NCI-H748 (cell line): ENCODE data around the gene EIF4A3.
"Not testable (repeated sequence)": the region's sequence is repeated elsewhere in the genome, so short reads cannot be mapped to it uniquely, and the experiment has no call there.

ENCODE experiments used
- DNase-seq: peaks from one replicate; lab custom pipeline; 2025; ENCODE audit not compliant: unreplicated experiment; lab: John Stamatoyannopoulos, UW

Gene EIF4A3

DNA sequence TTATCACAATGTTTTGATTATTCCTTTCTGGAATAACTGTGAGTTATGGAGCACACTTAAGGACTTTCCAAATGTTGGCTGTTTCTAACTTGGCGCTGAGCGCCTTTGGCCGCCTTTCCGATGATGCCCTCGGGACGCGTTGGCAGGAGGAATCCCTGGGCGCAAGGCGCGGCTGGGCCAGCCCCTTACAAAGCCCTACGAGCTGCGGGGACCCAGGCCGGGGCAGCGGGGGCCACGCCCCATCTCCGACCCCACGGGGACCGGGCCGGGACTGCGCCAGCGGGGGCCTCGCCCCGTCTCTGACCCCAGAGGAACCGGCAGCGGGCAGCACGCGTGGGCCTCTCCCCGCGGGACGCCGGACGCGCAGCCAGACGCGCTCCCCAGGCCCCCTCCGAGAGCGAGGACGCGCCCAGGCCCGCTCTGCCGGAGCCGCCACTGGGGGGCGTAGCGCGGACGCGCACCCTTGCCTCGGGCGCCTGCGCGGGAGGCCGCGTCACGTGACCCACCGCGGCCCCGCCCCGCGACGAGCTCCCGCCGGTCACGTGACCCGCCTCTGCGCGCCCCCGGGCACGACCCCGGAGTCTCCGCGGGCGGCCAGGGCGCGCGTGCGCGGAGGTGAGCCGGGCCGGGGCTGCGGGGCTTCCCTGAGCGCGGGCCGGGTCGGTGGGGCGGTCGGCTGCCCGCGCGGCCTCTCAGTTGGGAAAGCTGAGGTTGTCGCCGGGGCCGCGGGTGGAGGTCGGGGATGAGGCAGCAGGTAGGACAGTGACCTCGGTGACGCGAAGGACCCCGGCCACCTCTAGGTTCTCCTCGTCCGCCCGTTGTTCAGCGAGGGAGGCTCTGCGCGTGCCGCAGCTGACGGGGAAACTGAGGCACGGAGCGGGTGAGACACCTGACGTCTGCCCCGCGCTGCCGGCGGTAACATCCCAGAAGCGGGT, 45.6 kb downstream of the EIF4A3 start, which contains the start of gene GAA:
Gene GAA (plus strand): TSS at position 571 of the 935 bp plus-strand sequence. CDS start 3,006 bp downstream, outside the sequence.
- DNase-seq, result peak; percentile 84

DNA sequence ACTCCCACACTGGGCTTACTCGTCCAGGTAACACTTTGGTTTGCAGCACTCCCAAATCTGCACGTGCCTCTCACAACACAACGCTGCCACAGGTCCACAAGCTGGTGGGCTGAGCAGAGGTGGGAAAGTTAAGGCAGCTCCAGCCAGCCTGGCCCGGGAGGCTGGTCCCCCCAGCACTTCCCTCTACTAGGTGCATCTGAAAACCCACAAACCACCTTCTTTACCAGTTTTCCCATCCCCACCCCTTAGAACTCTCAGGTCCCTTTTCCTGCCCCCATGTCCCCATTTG, 46.9 kb downstream of the EIF4A3 start:
- no peak for DNase-seq

DNA sequence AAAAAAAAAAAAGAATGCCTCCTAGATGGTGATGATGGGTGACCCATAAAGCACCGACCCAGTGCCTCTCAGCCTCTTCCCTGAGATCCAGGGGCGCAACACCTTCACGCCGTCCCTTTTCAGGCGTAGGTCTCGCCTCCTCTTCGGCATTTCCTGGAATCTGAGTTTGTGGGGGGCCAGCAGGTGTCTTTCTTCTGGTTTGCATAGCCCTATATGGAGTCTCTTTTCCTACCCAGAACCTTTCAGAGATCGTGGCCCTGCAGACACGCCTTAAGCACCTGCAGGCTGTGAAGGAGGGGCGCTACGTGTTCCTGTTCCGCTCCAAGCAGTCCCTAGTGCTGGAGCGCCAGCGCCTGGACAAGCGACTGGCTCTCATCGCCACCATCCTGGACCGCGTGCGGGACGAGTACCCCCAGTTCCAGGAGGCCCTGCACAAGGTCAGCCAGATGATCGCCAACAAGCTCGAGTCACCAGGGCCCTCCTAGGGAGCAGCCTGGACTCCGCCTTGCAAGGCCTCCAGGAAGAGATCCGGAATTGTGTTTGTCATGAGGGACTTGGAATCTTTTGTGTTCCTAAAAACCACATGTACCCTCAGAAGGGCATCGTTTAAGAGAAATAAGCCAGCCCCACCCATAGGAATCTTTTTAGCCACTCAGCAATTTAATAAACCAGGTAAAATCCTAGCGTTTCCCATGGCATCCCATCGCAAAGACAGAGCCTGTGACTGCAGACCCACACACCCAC, 47.5 kb downstream of the EIF4A3 start:
- no peak for DNase-seq

DNA sequence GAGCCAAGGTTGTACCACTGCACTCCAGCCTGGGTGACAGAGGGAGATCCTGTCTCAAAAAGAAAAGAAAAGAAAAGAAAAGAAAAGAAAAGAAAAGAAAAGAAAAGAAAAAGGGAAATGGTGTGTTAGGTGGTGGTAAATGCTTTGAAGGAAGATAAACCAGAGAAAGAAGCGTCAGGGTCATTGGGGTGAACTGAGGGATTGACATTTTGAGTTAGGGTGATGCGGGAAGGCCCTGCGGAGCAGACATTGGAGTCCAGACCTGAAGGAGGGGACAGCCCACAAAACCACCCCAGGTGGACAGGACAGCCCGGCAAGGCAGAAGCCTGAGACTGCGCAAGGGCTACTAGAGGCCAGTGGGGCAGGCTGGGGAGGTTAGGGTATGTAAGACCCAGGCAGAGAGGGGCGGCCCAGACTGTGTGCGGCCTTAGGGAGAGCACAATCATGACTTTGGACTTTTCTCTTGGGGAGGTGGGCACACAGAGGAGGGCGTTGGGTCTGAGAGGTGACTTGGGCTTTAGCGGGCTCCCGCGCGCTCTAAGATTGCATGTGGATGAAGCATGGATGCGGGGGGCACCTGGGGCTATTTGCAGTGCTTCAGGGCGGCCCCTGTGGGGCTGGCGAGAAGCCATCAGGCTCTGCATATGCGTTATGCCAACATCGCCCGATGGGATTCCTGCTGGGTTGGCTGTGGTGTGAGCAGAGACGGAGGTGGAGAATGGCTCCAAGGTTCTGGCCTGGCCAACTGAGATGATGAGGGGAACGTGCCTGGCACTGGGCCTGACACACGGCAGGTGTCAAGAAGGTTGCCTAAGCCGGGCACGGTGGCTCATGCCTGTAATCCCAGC, 48.9 kb downstream of the EIF4A3 start:
- no peak for DNase-seq

DNA sequence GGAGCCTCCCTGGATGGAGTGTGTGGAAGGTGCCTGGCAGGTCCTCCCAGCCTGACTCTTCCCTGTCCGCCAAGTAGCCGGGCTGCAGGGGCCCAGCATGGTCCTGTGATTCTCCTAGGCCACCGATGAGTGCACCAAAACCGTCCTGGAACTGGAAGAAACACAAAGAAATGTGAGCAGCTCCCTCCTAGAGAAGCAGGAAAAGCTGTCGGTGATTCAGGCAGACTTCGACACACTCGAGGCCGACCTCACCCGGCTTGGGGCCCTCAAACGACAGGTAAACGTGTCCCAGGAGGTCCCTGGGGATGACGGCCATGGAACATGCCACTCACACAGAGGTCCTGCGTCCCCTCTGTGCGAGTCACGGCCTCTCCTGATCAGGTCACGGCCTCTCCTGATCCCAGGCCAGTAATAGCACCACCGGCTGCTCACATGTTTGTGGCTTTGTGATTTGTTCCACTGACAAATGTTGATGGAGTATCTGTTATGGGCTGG, 49.8 kb downstream of the EIF4A3 start:
- no peak for DNase-seq

DNA sequence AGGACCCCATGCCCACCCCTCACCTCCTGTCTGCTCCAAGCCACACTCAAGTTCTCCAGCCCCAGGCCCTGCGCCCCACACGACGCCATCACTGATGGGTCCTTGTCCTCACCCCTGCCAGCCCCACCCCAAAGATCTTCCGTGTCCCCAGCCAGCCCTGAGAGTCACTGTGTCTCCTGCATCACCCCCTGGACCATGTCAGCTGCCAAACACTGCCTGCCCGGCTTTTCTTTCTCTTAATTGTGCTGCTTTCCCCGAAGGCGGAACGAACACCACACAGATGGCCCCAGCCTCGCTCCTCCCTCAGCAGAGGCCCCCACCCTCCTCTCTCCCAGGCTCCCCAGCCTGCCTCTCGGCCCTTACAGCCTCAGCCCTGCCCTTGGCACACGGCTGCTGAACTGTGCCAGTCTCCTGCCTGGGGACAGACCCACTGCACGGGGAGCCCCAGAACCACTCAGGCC, 50.3 kb downstream of the EIF4A3 start:
- DNase-seq, result no peak

DNA sequence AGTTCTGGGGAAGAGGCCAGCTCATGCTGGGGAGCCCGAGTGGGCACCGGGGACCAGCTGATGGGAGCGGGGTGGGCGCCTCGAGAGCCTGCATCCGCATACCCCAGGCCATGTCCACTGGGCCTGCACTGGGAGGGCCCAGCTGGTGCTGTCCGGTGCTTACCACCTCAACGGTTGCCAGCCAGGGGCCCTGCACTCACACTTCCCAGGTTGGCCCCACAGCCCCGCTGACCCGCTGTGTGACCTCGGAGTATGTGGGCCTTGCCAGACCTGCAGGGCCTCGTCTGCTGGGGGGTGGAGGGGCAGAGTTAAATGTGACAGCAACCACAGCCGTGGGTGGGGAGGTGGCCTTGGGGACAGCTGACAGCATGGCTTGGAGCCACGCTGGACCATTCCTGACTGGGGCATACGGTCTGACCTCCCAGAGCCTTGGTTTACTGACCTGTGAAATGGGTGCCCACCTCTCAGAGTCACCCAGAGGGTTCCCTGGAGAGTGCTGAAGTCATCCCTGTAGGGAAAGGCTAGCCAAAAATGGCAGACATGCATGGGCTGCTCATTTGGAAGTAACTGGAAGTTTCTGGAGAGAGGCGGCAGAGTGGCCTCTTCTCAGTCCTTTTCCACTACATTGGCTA, 51.0 kb downstream of the EIF4A3 start:
- DNase-seq, result no peak

DNA sequence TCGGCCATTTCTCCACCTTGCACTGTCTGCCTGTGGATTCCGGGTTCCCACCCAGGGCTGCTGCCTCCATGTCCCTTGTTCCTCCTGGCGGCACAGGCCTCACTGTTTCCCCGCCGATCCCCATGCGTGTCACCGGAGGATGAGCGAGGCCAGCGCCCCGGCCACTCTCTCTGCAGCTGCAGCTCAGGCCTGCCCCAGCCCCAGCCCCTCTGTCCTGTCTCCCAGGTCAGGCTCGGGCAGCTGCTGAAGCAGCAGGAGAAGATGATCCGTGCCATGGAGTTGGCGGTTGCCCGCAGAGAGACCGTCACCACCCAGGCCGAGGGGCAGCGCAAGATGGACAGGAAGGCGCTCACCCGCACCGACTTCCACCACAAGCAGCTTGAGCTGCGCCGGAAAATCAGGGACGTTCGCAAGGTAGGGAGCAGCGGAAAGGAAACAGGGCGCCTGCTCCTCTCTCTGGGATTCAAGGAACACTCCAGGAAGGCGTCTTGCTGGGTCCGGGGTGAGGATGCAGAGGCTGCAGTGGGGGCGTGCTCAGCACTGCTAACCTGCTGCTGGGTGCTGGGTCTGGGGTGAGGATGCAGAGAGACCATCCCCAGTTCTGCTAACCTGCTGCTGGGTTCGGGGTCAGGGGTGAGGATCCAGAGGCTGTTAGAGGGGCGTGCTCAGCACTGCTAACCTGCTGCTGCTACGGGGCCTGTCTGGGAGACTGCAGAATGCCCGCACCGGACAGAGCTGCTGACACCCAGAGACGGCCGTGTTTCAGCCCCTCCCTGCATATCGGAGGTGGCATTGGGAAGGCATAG, 51.7 kb downstream of the EIF4A3 start:
- no peak for DNase-seq

DNA sequence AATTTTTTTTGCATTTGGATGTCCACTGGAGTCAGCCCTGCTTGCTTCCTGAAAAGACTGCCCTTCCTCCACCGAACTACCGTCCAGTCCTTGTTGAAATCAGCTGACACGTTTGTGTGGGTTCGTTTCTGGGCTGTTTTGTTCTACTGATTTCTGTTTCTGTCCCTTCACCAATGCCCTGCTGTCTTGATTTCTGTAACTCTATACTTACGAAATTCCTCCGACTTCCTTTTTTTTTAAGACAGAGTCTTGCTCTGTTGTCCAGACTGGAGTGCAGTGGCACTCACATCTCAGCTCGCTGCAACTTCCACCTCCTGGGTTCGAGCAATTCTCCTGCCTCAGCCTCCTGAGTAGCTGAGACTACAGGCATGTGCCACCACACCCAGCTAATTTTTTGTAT, 54.0 kb downstream of the EIF4A3 start:
- DNase-seq, result no peak

DNA sequence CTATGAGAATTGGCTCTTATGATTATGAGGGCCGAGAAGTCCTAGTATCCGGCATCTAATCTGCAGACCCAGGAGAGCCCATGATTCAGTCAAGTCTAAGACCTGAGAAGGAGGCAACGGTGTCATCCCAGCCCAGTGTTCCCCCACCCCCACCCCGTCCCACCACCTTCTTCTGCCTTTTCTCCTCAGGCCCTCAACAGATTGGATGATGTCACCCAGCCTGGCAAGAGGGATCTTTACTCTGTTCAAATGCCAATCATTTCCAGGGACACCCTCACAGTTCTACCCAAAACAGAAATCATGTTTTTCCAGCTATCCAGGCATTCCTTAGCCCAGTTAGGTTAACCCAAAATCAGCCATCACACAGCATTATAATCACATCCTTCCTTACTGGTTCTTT, 55.6 kb downstream of the EIF4A3 start:
- no peak for DNase-seq

DNA sequence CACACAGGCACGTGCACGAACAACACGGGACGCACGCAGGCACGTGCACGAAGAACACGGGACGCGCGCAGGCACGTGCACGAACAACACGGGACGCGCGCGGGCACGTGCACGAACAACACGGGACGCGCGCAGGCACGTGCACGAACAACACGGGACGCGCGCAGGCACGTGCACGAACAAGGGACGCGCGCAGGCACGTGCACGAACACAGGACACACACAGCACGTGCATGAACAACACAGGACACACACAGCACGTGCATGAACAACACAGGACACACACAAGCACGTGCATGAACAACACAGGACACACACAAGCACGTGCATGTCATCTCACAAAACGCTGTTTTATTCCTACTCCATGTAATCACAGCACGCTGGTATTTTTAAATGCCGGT, 56.8 kb downstream of the EIF4A3 start:
- DNase-seq, result not testable (repeated sequence)

DNA sequence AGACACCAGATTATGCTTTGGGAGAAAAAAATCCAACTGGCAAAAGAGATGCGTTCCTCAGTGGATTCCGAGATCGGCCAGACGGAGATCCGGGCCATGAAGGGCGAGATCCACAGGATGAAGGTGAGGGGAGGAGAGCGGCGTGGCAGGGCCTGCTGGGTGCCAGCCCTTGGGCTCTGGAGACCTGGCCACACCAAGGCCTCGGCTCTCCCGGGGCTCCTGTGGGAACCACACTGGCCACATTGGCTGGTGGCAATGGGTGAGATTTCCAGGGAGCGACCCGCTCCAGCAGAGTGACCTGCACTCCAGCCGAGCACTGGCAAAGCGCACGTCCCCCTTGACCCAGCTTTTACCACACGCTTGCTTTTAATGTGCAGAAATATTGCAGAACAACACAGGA, 57.2 kb downstream of the EIF4A3 start:
- DNase-seq, result no peak

DNA sequence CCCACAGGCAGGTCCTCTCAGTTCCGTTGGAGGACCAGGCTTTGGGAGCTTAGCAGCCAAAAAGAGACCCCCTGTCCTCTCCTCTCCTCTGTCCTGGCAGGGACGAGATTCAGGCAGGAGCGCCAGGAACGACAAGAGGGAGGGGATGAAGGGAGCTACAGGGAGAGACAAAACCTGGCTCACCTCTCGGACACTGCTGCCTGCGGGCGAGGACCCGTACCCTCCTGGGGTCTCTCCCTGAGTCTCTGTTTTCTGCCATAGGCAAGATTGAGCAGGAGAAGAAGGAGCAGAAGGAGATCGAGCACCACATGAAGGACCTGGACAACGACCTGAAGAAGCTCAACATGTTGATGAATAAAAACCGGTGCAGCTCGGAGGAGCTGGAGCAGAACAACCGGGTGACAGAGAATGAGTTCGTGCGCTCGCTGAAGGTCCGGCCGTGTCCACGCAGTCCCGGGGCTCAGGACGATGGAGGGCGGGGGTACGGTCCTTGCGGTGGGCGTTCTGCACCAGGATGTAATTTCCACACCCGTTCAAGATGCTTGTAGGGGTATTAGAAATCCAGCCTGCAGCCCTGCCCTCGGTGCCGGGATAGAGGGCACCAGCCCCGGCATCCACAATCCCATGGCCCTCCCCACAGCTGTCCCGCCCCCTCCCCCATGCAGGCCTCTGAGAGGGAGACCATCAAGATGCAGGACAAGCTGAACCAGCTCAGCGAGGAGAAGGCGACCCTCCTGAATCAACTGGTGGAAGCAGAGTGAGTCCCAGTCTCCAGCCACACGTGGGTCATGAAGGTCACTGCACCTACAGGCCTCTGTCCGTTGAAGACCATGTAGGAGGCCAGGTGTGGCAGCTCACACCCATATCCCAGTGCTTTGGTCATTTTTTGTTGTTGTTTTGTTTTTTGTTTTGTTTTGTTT, 59.3 kb downstream of the EIF4A3 start:
- DNase-seq, result no peak

DNA sequence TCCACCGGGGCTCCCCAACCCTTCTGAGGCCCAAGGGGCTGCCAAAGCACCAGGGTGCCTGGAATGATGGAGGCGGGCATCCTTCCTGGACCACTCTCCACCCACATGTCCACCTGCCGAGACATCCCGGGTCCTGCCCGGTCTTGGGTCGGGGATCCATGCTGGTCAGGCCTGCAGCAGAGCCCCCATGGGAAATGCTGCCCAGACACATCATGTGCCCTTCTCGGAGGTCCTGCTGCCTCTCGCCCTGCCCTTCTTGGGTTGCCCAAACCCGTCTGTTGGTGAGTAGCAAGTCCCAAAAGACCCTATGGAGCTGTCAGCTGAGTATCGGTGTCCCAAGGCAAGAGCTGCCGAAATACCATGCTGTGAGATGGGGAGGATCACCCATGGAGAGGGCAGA, 60.3 kb downstream of the EIF4A3 start:
- DNase-seq, result no peak

DNA sequence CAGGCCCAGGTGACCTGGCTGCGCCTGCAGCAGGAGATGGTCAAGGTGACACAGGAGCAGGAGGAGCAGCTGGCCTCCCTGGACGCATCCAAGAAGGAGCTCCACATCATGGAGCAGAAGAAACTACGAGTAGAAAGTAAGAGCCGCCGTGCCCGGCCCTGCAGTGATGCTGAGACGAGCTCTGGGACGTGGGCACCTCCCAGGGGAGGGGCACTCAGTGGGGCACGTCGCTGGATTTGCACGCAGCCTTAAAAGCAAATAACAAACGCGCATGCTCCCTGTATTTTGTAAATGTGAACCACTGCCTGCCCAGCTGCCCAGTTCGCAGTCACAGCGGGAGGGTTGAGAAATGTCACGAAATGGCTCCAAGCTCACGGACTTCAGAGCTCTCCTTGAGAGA, 60.8 kb downstream of the EIF4A3 start:
- no peak for DNase-seq

DNA sequence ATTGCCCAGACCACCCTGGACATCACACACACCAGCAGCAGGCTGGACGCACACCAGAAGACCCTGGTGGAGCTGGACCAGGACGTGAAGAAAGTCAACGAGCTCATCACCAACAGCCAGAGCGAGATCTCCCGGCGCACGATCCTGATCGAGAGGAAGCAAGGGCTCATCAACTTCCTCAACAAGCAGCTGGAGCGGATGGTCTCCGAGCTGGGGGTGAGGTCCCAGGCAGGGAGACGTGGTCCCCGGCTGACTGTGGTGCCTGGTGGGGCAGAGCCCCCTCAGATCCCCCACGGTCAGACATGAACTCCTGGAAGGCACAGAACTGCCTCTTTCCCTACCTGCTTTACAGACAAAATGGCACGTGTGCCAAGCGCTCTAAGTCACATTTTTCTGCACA, 62.2 kb downstream of the EIF4A3 start:
- DNase-seq, result no peak
